ENCODE data around the gene SLAMF1. TPM values are rescaled to one million over a fixed set of nuclear protein-coding genes. Genes with fewer than 3 reads are reported as not detected.
"Not testable (repeated sequence)": the region's sequence is repeated elsewhere in the genome, so short reads cannot be mapped to it uniquely, and the experiment has no call there.

Gene SLAMF1
- total and polyA plus RNA-seq, 2 donors = 46.6 to 115 TPM

- H3K27me3 ChIP-seq (ENCODE audit: control insufficient read depth in 2 of 2, insufficient read depth in 1 of 2, low read length in 1 of 2) = no peaks in the 10 kb centered on the region
- 83% methylated on average over 4 of the region's 4 CpGs for WGBS
- H3K36me3 ChIP-seq (ENCODE audit: control insufficient read depth in 2 of 2, insufficient read depth in 2 of 2, low read length in 1 of 2) = peaks cover 4 to 6% of the 10 kb centered on the region in 2 donors
- no peak overlapping the region for H3K4me3 ChIP-seq (ENCODE audit: low read length in 2 of 2)
- DNase-seq (ENCODE audit: low read depth in 6 of 9, low spot score in 9 of 9) = peak in 1 of 9 donors; percentile 56
- H3K27ac ChIP-seq (ENCODE audit: low read depth in 1 of 2, low read length in 1 of 2) = peak overlapping the region; percentile 3 to 19
- H3K9me3 ChIP-seq (ENCODE audit: control insufficient read depth in 2 of 2, insufficient read depth in 1 of 2, low read length in 1 of 2) = no peaks in the 10 kb centered on the region
- peaks cover 15 to 20% of the 10 kb centered on the region in 2 donors for H3K4me1 ChIP-seq (ENCODE audit: control insufficient read depth in 2 of 2, insufficient read depth in 2 of 2, low read length in 2 of 2)
Observed at GRCh38 chr1:160560045-160560705, 86.7 kb downstream of the SLAMF1 start.

DNA sequence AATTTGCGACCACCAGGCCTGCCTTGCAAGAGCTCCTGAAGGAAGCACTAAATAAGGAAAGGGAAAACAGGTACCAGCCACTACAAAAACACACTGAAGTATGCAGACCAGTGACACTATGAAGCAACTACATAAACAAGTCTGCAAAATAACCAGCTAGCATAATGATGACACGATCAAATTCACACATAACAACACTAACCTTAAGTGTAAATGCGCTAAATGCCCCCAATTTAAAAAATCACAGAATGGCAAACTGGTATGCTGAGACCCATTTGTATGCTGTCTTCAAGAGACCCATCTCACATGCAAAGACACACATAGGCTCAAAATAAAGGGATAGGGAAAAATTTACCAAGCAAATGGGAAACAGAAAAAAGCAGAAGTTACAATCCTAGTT is 87.4 kb downstream of the SLAMF1 start:
- peaks cover 15 to 20% of the 10 kb centered on the region in 2 donors for H3K4me1 ChIP-seq (ENCODE audit: control insufficient read depth in 2 of 2, insufficient read depth in 2 of 2, low read length in 2 of 2)
- not testable (repeated sequence) for H3K27me3 ChIP-seq (ENCODE audit: control insufficient read depth in 2 of 2, insufficient read depth in 1 of 2, low read length in 1 of 2); H3K9me3 ChIP-seq (ENCODE audit: control insufficient read depth in 2 of 2, insufficient read depth in 1 of 2, low read length in 1 of 2); H3K4me3 ChIP-seq (ENCODE audit: low read length in 2 of 2); H3K36me3 ChIP-seq (ENCODE audit: control insufficient read depth in 2 of 2, insufficient read depth in 2 of 2, low read length in 1 of 2); DNase-seq (ENCODE audit: low read depth in 6 of 9, low spot score in 9 of 9); H3K27ac ChIP-seq (ENCODE audit: low read depth in 1 of 2, low read length in 1 of 2)
- WGBS = 96% methylated on average over 3 of the region's 3 CpGs

- Histone ChIP-seq H3K4me1 (ENCODE audit: control insufficient read depth in 2 of 2, insufficient read depth in 2 of 2, low read length in 2 of 2) (peaks cover 15 to 20% of the 10 kb centered on the region in 2 donors), H3K36me3 (ENCODE audit: control insufficient read depth in 2 of 2, insufficient read depth in 2 of 2, low read length in 1 of 2) (peaks cover 2 to 5% of the 10 kb centered on the region in 2 donors), H3K27ac (ENCODE audit: low read depth in 1 of 2, low read length in 1 of 2) (peak overlapping the region in 1 of 2 donors; percentile 52), H3K4me3 (ENCODE audit: low read length in 2 of 2) (no peak overlapping the region), H3K27me3 (ENCODE audit: control insufficient read depth in 2 of 2, insufficient read depth in 1 of 2, low read length in 1 of 2) (no peaks in the 10 kb centered on the region), H3K9me3 (ENCODE audit: control insufficient read depth in 2 of 2, insufficient read depth in 1 of 2, low read length in 1 of 2) (no peaks in the 10 kb centered on the region)
- 75% methylated on average over 4 of the region's 4 CpGs for WGBS
- no peak for DNase-seq (ENCODE audit: low read depth in 6 of 9, low spot score in 9 of 9)
Observed at GRCh38 chr1:160558660-160559380, 88.0 kb downstream of the SLAMF1 start.

Other genes starting within 250 kb of the SLAMF1 start
- gene VANGL2, start 246.5 kb downstream of the SLAMF1 start, total RNA-seq = 2.0 TPM
- 5.6 TPM for gene VANGL2, start 246.5 kb downstream of the SLAMF1 start, polyA plus RNA-seq
- gene SLAMF6, start 123.8 kb downstream of the SLAMF1 start, total RNA-seq = 11.5 TPM
- gene SLAMF6, start 123.8 kb downstream of the SLAMF1 start, polyA plus RNA-seq = 12.6 TPM
- 10.1 TPM for gene CD84, start 67.5 kb downstream of the SLAMF1 start, total RNA-seq
- gene CD84, start 67.5 kb downstream of the SLAMF1 start, polyA plus RNA-seq = 5.9 TPM
- 208 TPM for gene CD48, start 64.8 kb upstream of the SLAMF1 start, total RNA-seq
- gene CD48, start 64.8 kb upstream of the SLAMF1 start, polyA plus RNA-seq = 157 TPM
- 6.4 TPM for gene SLAMF7, start 92.2 kb upstream of the SLAMF1 start, total RNA-seq
- 17.6 TPM for gene SLAMF7, start 92.2 kb upstream of the SLAMF1 start, polyA plus RNA-seq
- gene LY9, start 149.1 kb upstream of the SLAMF1 start, total RNA-seq = 25.3 TPM
- gene LY9, start 149.1 kb upstream of the SLAMF1 start, polyA plus RNA-seq = 28.6 TPM
- gene CD244, start 215.8 kb upstream of the SLAMF1 start, total RNA-seq = 10.3 TPM
- 2.4 TPM for gene CD244, start 215.8 kb upstream of the SLAMF1 start, polyA plus RNA-seq
- gene ITLN1, start 238.1 kb upstream of the SLAMF1 start, total RNA-seq = 2.1 TPM
- gene ITLN1, start 238.1 kb upstream of the SLAMF1 start, polyA plus RNA-seq = 8.7 TPM

Data from thymus (tissue), 11 donors.